Endodermal cell (in vitro differentiated cells): ENCODE results near the gene ENAH. TPM values are rescaled to one million over a fixed set of nuclear protein-coding genes. Genes with fewer than 3 reads are reported as not detected.
A peak's percentile ranks its signal among the peaks of the same experiment; 100 is the strongest.

Experiments used
- DNase-seq: peaks from one replicate; pipeline ENCODE4 v3.0.0-alpha.2; 2017
- H3K27ac ChIP-seq: 2 replicates; pipeline ENCODE4 v1.5.1; 2013; ENCODE audit warnings: mild to moderate bottlenecking, low read depth, low read length, moderate library complexity
- H3K27me3 ChIP-seq: 2 replicates; pipeline ENCODE4 v1.6.1; 2013; ENCODE audit warnings: mild to moderate bottlenecking, low read length, moderate library complexity; ENCODE audit not compliant: insufficient read depth, control insufficient read depth, poor library complexity, severe bottlenecking
- H3K36me3 ChIP-seq: 2 replicates; pipeline ENCODE4 v1.7.0; 2013; ENCODE audit warnings: mild to moderate bottlenecking, low read length, moderate library complexity; ENCODE audit not compliant: control insufficient read depth, insufficient read depth
- H3K4me1 ChIP-seq: one replicate; pipeline ENCODE4 v1.7.0; 2013; ENCODE audit warnings: low read length; ENCODE audit not compliant: control insufficient read depth, insufficient read depth
- H3K4me3 ChIP-seq: 2 replicates; pipeline ENCODE4 v1.5.1; 2013; ENCODE audit warnings: mild to moderate bottlenecking, low read length, moderate library complexity
- H3K9ac ChIP-seq: 2 replicates; pipeline ENCODE4 v1.6.1; 2013; ENCODE audit warnings: mild to moderate bottlenecking, low read length, moderate library complexity; ENCODE audit not compliant: poor library complexity, severe bottlenecking; ENCODE audit errors: extremely low read depth
- H3K9me3 ChIP-seq: 2 replicates; pipeline ENCODE4 v1.6.1; 2013; ENCODE audit warnings: mild to moderate bottlenecking, low read length, moderate library complexity; ENCODE audit not compliant: control insufficient read depth
- H3K27ac Mint-ChIP-seq: 2 replicates; pipeline ENCODE4 v1.8.0; 2020; ENCODE audit warnings: mixed read lengths
- H3K27me3 Mint-ChIP-seq: 2 replicates; pipeline ENCODE4 v1.8.0; 2021; ENCODE audit warnings: mild to moderate bottlenecking, mixed read lengths; ENCODE audit not compliant: insufficient read depth
- H3K36me3 Mint-ChIP-seq: 2 replicates; pipeline ENCODE4 v1.8.0; 2020; ENCODE audit warnings: low read depth, mixed read lengths
- H3K4me1 Mint-ChIP-seq: 2 replicates; pipeline ENCODE4 v1.8.0; 2020; ENCODE audit warnings: mixed read lengths
- H3K4me3 Mint-ChIP-seq: 2 replicates; pipeline ENCODE4 v1.8.0; 2020; ENCODE audit warnings: mild to moderate bottlenecking, moderate library complexity, mixed read lengths
- H3K9me3 Mint-ChIP-seq: 2 replicates; pipeline ENCODE4 v1.8.0; 2020; ENCODE audit warnings: mild to moderate bottlenecking, mixed read lengths
- CTCF ChIP-seq: fragments of 200-600 bp; sonication (generic); conservative IDR thresholded peaks from 2 replicates; pipeline ENCODE4 v1.5.0; 2021; ENCODE audit warnings: antibody characterized with exemption, mild to moderate bottlenecking
- WGBS, 2 experiments: methylation state at CpG; one replicate each; pipeline versions ENCODE4 v1.1.5 to v1.1.7; 2013; ENCODE audit warnings: missing lambda C conversion rate in 2 of 2, mixed read lengths in 1 of 2; ENCODE audit not compliant: insufficient coverage in 1 of 2, insufficient read length in 1 of 2; 5-methylcytosine and 5-hydroxymethylcytosine counted together
- total RNA-seq, 2 donors: library from RNA; stranded (reverse); fragmentation: NEBNext Ultra II Directional in 1 of 2; extraction: Animal tissue kit (Norgen Biotek cat#: 25700) in 1 of 2; gene quantifications; 2 replicates in 1 of 2; 3 replicates in 1 of 2; pipeline ENCODE4 v1.2.1, GENCODE V29; 2021

ENAH gene
- total RNA-seq, 2 donors from 2014 or later, result 263 to 267 TPM

- Histone ChIP-seq H3K4me1 (peaks cover 8% of the 10 kb centered on the region), H3K27ac (no peak overlapping the region), H3K36me3 (no peaks in the 10 kb centered on the region), H3K9me3 (no peaks in the 10 kb centered on the region), H3K27me3 (no peaks in the 10 kb centered on the region), H3K4me3 (no peak overlapping the region), H3K9ac (no peak overlapping the region)
- Mint-ChIP-seq H3K36me3 (no peaks in the 10 kb centered on the region), H3K4me3 (no peak overlapping the region), H3K27ac (no peak overlapping the region), H3K4me1 (peaks cover 18% of the 10 kb centered on the region), H3K9me3 (no peaks in the 10 kb centered on the region), H3K27me3 (peaks cover 14% of the 10 kb centered on the region)
- WGBS, 2 experiments, result 91 to 93% methylated on average over 3 of the region's 3 CpGs
- no peak for DNase-seq
- no peak for TF ChIP-seq CTCF
Observed at GRCh38 chr1:225442123-225442505, 210.8 kb downstream of the ENAH start.

- no peaks in the 10 kb centered on the region for H3K36me3 Mint-ChIP-seq
- peaks cover 13% of the 10 kb centered on the region for H3K4me1 Mint-ChIP-seq
- H3K27me3 ChIP-seq, result no peaks in the 10 kb centered on the region
- H3K9me3 Mint-ChIP-seq, result no peaks in the 10 kb centered on the region
- H3K4me3 ChIP-seq, result no peak overlapping the region
- no peak overlapping the region for H3K27ac ChIP-seq
- 93 to 94% methylated on average over 6 to 9 of the region's 9 CpGs for WGBS, 2 experiments
- H3K9ac ChIP-seq, result no peak overlapping the region
- H3K36me3 ChIP-seq, result no peaks in the 10 kb centered on the region
- H3K4me1 ChIP-seq, result peaks cover 3% of the 10 kb centered on the region
- no peak for DNase-seq
- TF ChIP-seq CTCF, result peak; percentile 46
- H3K27me3 Mint-ChIP-seq, result peaks cover 11% of the 10 kb centered on the region
- H3K9me3 ChIP-seq, result no peaks in the 10 kb centered on the region
- no peak overlapping the region for H3K27ac Mint-ChIP-seq
- no peak overlapping the region for H3K4me3 Mint-ChIP-seq
Observed at GRCh38 chr1:225441314-225442122, 211.4 kb downstream of the ENAH start.

GRCh38 chr1:225440380-225441221 lies 212.3 kb downstream of the ENAH start:
- Histone ChIP-seq H3K9ac (no peak overlapping the region), H3K27me3 (no peaks in the 10 kb centered on the region), H3K4me1 (no peaks in the 10 kb centered on the region), H3K9me3 (no peaks in the 10 kb centered on the region), H3K4me3 (no peak overlapping the region), H3K27ac (no peak overlapping the region), H3K36me3 (no peaks in the 10 kb centered on the region)
- peaks cover 6% of the 10 kb centered on the region for H3K4me1 Mint-ChIP-seq
- no peak overlapping the region for H3K27ac Mint-ChIP-seq
- no peaks in the 10 kb centered on the region for H3K36me3 Mint-ChIP-seq
- H3K27me3 Mint-ChIP-seq, result peaks cover 16% of the 10 kb centered on the region
- DNase-seq, result no peak
- WGBS, 2 experiments, result 83 to 93% methylated on average over 3 to 4 of the region's 4 CpGs
- H3K9me3 Mint-ChIP-seq, result no peaks in the 10 kb centered on the region
- TF ChIP-seq CTCF, result no peak
- H3K4me3 Mint-ChIP-seq, result no peak overlapping the region
